DND-41 (cell line): ENCODE measurements around the gene ESRRA.

Source experiments
- ATAC-seq: fragments of 200-7000 bp; cut with Tn5 transposase; 3 replicates; pipeline ENCODE4 v1.9.1; 2021; ENCODE audit warnings: low read depth; ENCODE audit not compliant: insufficient read depth
- DNase-seq: peaks from one replicate; pipeline ENCODE4 v3.0.0-alpha.2; 2020
- H2AFZ ChIP-seq: 2 replicates; pipeline ENCODE4 v1.6.0; 2012; ENCODE audit warnings: low read depth, low read length
- H3K27ac ChIP-seq: 2 replicates; pipeline ENCODE4 v1.5.1; 2012; ENCODE audit warnings: low read length, inconsistent platforms
- H3K27me3 ChIP-seq: fragments of 200-600 bp; sonication (generic); 2 replicates; pipeline ENCODE4 v1.6.0; 2012; ENCODE audit warnings: low read length, mild to moderate bottlenecking, inconsistent platforms; ENCODE audit not compliant: insufficient read depth, poor library complexity
- H3K36me3 ChIP-seq: 2 replicates; pipeline ENCODE4 v1.5.1; 2012; ENCODE audit warnings: low read length, inconsistent platforms; ENCODE audit not compliant: insufficient read depth
- H3K4me1 ChIP-seq: 2 replicates; pipeline ENCODE4 v1.5.1; 2012; ENCODE audit warnings: mild to moderate bottlenecking, low read length; ENCODE audit not compliant: insufficient read depth
- H3K4me2 ChIP-seq: 2 replicates; pipeline ENCODE4 v1.6.0; 2012; ENCODE audit warnings: mild to moderate bottlenecking, moderate library complexity, low read length, inconsistent platforms; ENCODE audit not compliant: insufficient read depth
- H3K4me3 ChIP-seq, 2 experiments: fragments of 200-600 bp in 1 of 2; shearing (Covaris generic) in 1 of 2; 2 replicates each; pipeline ENCODE4 v1.5.1; 2012 to 2016; ENCODE audit warnings: inconsistent platforms in 2 of 2, low read length in 2 of 2, mild to moderate bottlenecking in 2 of 2, low read depth in 1 of 2, moderate library complexity in 1 of 2
- H3K79me2 ChIP-seq: 2 replicates; pipeline ENCODE4 v1.6.0; 2012; ENCODE audit warnings: low read length, inconsistent platforms; ENCODE audit not compliant: insufficient read depth
- H3K9ac ChIP-seq: 2 replicates; pipeline ENCODE4 v1.6.0; 2012; ENCODE audit warnings: low read depth, mild to moderate bottlenecking, inconsistent platforms, low read length, moderate library complexity
- H3K9me3 ChIP-seq: 2 replicates; pipeline ENCODE4 v1.5.1; 2012; ENCODE audit warnings: low read length, moderate library complexity, mild to moderate bottlenecking, inconsistent platforms; ENCODE audit not compliant: insufficient read depth, severe bottlenecking
- H4K20me1 ChIP-seq: 2 replicates; pipeline ENCODE4 v1.6.0; 2012; ENCODE audit warnings: low read length; ENCODE audit not compliant: insufficient read depth
- CTCF ChIP-seq: IDR thresholded peaks from 2 replicates; pipeline ENCODE4 v1.5.1; 2012; ENCODE audit warnings: borderline replicate concordance, low read length, moderate library complexity, mild to moderate bottlenecking; ENCODE audit not compliant: poor library complexity, severe bottlenecking; ENCODE audit errors: extremely low read depth
- EZH2 ChIP-seq: IDR thresholded peaks from 3 replicates; pipeline ENCODE4 v1.6.1; 2012; ENCODE audit warnings: borderline replicate concordance, low read depth, mild to moderate bottlenecking, moderate library complexity, low read length, inconsistent platforms; ENCODE audit not compliant: severe bottlenecking

ESRRA gene

GRCh38 chr11:64276653-64277431 is 28.5 kb upstream of the ESRRA start:
- Histone ChIP-seq H3K79me2 (peaks cover 23% of the 10 kb centered on the region), H3K9ac (no peak overlapping the region), H3K4me3 (no peak overlapping the region), H2AFZ (no peak overlapping the region), H3K27ac (no peak overlapping the region), H3K4me2 (no peak overlapping the region), H3K4me1 (peaks cover 9% of the 10 kb centered on the region), H3K9me3 (no peaks in the 10 kb centered on the region), H4K20me1 (no peaks in the 10 kb centered on the region), H3K36me3 (peaks cover 33% of the 10 kb centered on the region), H3K27me3 (no peaks in the 10 kb centered on the region)
- ATAC-seq: no peak
- TF ChIP-seq EZH2: no peak
- no peak for TF ChIP-seq CTCF
- no peak for DNase-seq

GRCh38 chr11:64278576-64279190 is 26.6 kb upstream of the ESRRA start:
- H3K9me3 ChIP-seq: no peaks in the 10 kb centered on the region
- H3K4me3 ChIP-seq: no peak overlapping the region
- H3K4me1 ChIP-seq: peaks cover 9% of the 10 kb centered on the region
- no peak overlapping the region for H3K27ac ChIP-seq
- ATAC-seq (no peak), DNase-seq (no peak)
- H3K4me2 ChIP-seq: no peak overlapping the region
- H3K27me3 ChIP-seq: no peaks in the 10 kb centered on the region
- no peak overlapping the region for H3K9ac ChIP-seq
- peaks cover 47% of the 10 kb centered on the region for H3K36me3 ChIP-seq
- H4K20me1 ChIP-seq: no peaks in the 10 kb centered on the region
- no peak overlapping the region for H2AFZ ChIP-seq
- peaks cover 27% of the 10 kb centered on the region for H3K79me2 ChIP-seq
- TF ChIP-seq CTCF (no peak), EZH2 (no peak)

- H3K79me2 ChIP-seq: peaks cover 33% of the 10 kb centered on the region
- H3K36me3 ChIP-seq: peaks cover 29% of the 10 kb centered on the region
- no peak overlapping the region for H3K9ac ChIP-seq
- H3K9me3 ChIP-seq: no peaks in the 10 kb centered on the region
- no peaks in the 10 kb centered on the region for H3K27me3 ChIP-seq
- no peaks in the 10 kb centered on the region for H4K20me1 ChIP-seq
- H3K4me3 ChIP-seq: no peak overlapping the region
- H3K27ac ChIP-seq: no peak overlapping the region
- no peak for TF ChIP-seq CTCF
- H3K4me2 ChIP-seq: no peak overlapping the region
- H3K4me1 ChIP-seq: peaks cover 28% of the 10 kb centered on the region
- H2AFZ ChIP-seq: no peak overlapping the region
- DNase-seq (no peak), ATAC-seq (no peak)
These were observed 23.2 kb upstream of the ESRRA start for GRCh38 chr11:64281957-64282770.
